ENCODE measurements around the gene ZCCHC8.

DNA sequence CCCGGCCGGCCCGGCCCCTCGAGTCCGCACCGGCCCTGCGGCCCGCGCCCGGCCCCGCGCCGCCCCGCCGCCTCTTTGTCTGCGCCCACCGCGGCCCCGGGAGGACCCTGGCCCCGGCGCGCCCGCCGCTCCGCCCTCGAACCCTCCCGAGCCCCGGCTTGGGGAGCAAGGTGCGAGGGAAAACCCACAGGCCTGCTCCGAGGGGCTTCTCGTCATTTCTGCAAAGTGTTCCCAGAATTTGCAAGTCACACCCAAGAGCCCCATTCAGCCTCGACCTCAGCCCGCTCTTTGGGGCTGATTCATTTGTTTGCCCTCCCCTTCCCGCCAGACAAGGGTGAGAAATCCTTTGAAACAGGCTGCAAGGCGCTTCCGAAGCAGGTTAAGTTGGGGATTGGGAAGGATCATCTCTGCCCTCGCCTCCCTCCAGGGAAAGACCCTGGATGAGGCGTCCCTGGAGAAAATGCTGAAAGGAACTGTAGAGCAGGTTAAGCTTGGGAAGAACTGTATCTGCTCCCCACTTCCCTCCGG lies 77.9 kb downstream of the ZCCHC8 start:
- TF ChIP-seq EZH2phosphoT487 (IDR thresholded peaks at IDR 0.05; ENCODE audit: low read depth), result no peak
- TF ChIP-seq, protein P1, sequence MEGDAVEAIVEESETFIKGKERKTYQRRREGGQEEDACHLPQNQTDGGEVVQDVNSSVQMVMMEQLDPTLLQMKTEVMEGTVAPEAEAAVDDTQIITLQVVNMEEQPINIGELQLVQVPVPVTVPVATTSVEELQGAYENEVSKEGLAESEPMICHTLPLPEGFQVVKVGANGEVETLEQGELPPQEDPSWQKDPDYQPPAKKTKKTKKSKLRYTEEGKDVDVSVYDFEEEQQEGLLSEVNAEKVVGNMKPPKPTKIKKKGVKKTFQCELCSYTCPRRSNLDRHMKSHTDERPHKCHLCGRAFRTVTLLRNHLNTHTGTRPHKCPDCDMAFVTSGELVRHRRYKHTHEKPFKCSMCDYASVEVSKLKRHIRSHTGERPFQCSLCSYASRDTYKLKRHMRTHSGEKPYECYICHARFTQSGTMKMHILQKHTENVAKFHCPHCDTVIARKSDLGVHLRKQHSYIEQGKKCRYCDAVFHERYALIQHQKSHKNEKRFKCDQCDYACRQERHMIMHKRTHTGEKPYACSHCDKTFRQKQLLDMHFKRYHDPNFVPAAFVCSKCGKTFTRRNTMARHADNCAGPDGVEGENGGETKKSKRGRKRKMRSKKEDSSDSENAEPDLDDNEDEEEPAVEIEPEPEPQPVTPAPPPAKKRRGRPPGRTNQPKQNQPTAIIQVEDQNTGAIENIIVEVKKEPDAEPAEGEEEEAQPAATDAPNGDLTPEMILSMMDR (IDR thresholded peaks at IDR 0.05; ENCODE audit: low read depth, low read length), result no peak

All from OCI-LY3 (cell line).